Measurements from ENCODE around the gene SYPL1.

The SYPL1 gene

GRCh38 chr7:106121189-106121810, 9.2 kb upstream of the SYPL1 start:
- DNase-seq (ENCODE audit: low spot score): no peak

DNA sequence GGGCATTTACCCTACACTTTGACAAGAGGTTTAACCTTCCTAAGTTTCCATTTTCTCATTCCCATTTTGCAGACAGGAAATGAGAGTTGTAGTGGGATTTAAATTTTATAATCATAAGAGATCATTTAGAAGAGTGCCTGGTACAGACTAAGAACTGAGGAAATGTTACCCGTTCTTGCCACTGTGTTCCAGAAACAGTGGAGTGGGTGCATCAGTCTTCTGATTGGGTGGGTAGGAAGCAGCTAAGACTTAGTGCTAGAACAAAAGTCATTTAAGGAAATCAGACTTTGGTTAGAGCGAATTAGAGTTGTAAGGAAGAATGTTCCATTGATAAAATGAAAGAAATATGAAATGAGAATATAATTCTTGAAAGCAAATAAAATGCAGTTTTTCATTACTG, 8.4 kb upstream of the SYPL1 start:
- no peak for DNase-seq (ENCODE audit: low spot score)

GRCh38 chr7:106119719-106120118, 7.6 kb upstream of the SYPL1 start:
- no peak for DNase-seq (ENCODE audit: low spot score)

DNA sequence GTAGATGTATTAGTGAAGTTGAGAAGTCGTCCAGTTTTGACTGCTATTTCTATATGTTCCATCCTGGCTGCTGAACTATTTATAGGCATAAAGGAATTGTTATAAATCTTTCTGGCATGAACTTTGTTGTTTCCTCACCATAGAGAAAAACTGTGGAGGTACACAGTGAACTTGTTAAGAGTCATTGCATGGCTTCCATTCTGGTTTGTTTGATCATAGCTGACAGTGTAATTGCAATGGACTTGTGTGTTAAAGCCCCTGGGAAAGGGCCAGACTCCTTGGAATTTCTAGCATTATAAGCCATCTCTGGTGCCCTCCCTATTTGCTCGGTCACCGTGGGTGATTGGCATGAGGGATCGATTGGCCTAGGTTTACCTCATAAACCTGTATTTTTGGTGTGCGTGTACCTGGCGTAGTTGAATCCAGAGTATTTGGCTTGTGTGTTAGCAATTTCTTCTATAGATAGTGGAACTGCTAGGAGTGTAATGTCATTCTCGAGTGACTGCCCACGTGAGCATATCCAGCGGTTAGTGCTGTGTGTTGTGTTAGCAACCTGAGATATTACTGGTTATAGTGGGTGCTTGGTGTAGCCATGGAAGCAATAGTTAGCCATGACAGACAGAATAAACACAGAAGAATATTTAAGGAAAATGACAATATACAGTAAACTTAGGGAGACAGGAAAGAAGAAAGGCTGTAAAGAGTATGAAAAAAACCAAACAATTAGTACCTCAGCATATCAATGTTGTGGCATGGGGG, 5.9 kb upstream of the SYPL1 start:
- no peak for DNase-seq (ENCODE audit: low spot score)

DNA sequence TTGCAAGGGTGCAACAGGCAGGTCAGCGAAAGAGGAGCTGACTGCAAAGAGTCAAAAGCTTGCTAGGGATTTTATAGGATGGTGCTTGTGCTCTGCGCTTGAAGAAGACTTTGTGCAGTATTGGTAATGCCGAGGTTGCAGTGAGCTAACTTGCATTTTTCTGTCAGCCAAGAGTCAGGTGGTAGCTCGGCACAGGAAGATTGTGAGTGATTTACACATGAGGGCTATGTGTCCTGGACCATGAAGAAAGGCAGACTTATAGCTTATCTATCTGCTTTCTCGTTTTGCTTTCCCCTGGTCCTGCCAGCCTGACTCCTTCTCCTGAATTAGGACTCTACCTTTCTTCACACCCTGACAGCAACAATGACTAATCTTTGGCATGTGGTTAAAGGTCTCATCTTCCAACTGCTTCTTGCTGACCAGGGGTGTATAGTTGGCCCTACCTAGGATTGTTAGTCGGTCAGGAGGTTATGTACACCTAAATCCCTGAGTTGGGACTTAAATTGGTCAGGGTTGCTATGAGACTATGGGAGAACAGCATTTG, 4.1 kb upstream of the SYPL1 start:
- DNase-seq (ENCODE audit: low spot score): no peak

DNA sequence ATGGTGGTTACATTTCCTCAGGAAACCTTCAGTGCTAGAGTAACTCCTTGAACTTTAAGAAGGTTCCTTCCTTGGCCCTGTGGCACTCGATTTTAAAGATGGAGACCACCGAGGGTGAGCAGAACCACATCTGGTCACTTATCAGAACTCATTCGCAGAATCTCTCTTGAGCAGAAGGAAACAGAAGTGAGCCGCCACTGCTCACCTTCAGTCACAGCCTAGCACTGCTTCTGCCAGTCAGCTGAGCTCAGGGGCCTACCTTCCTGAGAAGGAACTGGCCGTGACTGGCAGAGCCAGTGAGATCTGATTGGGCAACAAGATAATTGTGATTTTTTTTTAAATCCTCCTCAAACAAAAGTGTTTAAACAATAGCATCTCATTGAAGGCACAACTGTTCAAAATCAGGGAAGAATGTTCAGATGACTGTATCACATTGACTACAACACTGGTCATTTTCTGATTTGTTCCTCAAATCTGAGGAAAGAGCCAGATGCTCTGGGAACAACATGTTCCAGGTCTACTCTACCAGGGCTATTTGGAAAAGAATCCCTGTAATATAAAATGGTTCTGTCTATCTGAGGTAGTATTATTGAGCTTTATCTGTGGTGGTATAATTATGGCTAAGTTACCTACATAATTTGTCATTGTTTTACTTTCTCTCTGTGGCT, 2.7 kb upstream of the SYPL1 start:
- no peak for DNase-seq (ENCODE audit: low spot score)

DNA sequence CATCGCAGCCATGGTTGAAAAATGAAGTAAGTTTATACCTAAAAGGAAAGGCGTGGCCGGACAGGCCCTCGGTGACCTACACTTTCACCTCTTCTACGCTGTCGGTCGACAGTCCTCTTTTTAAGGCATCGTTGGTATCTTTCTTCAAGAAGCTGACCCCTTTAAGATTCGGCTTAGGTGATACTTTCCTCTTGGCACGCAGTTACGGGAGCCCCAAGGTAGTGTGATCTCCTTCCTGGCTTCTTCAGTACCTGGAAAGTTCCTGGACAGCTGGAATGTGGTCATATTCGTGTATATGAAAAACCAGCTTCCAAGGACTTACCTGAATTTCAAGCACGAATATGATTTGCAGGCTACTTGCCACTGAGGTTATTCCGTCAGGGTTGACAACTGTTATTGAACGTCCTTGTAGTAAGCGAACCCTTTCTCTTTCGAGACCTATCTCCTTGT, 885 bp upstream of the SYPL1 start:
- no peak for DNase-seq (ENCODE audit: low spot score)

- peak; percentile 90 for DNase-seq (ENCODE audit: low spot score)
Measured at GRCh38 chr7:106111655-106112117, 426 bp downstream of the SYPL1 start.

DNA sequence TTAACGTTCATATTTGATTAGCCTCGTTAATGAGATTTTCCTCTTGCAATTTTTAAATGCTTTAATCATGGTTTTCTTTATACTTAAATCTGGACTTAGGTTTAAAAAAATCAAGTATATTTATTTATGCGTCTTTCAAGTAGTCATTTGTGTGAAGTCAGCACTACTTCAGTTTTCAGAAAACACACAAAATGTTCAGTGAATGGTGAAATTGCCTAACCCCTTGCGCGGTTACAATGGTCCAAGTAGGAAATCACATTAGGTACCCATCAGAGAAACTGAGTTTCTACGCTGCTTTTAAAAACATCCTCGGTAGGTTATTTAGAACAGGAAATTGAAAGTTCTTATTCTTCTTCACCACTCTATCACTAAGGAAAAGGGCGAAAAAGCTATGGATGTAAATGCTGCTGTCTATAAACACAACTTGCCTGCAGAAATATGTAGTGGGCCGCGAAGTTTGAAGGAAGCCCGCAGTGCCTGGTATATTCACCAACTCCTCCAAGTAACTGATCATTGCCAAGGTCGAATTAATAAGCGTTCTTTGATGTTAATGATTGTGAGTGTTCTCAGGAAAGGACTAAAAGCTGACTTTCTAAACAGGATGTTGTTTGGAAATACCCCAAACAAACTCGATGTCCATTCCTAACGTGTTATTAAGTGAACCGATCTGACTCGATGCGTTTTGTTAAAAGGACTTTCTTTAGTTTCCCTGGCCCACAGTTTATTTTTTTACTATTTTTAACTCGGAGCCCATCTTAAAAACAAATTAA, 1.0 kb downstream of the SYPL1 start:
- DNase-seq (ENCODE audit: low spot score): peak; percentile 6

DNA sequence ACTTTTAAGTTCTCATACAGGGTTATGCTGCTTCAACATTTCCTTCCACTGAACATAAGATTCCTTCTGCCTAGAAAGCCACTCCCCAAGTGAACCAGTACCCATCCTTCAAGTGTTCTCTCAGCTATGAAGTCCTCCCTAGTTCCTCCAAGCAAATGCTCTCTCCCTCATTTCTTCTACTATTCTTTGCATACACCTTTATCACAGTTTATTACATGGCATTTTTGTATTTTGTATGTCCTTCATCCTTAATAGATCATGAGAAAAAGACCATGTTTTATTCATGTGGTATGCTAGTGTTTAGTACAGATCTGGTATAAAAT, 1.9 kb downstream of the SYPL1 start:
- DNase-seq (ENCODE audit: low spot score): no peak

DNA sequence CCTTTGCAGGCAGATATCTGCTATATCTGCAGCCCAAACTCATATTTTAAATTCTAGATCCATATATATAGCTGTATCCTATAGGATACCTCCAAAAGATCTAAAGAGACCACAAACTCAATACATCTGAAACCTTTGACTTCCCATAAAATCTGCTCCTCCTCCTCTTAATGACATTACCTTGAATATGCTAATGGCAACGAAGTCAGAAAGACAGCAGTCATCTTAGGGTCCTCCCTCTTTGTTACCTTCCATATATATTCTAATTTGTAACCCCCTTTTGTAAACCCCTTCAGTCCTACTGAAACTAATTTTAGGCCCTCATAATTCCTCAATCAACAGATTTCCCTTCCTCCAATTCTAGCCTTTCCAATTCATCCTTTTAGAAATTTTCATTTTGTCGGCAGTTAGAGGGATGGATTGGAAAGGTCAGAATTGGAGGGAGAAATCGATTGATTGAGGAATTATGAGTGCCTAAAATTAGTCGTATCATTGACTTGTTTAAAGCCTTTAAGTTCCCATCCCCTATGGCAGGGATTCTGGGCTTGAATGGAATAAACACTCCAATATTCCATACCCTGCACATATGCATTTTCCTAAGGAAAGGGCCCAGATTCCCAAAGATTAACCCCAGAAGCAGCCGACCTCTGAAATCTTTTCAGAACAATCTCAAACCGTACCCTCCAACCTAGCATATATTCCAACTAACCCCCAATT, 2.4 kb downstream of the SYPL1 start:
- DNase-seq (ENCODE audit: low spot score): no peak

DNA sequence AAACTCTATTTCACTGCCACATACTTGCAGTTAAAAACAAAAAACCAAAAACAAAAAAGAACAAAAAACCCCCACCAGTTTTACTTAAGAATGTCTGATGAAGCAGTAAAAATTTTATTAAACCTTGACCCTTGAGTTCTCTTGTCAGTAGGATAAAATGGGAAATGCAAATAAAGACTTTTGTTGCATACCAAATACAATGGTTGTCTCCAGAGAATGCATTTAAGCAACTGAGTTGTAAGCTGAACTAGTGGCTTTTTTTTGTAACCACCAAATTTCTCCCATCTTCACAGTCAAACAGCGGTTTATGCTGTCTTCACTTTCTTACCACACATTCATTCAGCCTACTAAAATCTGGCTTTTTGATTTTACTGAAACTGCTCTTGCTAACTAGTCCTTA, 3.1 kb downstream of the SYPL1 start:
- DNase-seq (ENCODE audit: low spot score): no peak

- no peak for DNase-seq (ENCODE audit: low spot score)
Measured at GRCh38 chr7:106104721-106105260, 7.3 kb downstream of the SYPL1 start.

DNA sequence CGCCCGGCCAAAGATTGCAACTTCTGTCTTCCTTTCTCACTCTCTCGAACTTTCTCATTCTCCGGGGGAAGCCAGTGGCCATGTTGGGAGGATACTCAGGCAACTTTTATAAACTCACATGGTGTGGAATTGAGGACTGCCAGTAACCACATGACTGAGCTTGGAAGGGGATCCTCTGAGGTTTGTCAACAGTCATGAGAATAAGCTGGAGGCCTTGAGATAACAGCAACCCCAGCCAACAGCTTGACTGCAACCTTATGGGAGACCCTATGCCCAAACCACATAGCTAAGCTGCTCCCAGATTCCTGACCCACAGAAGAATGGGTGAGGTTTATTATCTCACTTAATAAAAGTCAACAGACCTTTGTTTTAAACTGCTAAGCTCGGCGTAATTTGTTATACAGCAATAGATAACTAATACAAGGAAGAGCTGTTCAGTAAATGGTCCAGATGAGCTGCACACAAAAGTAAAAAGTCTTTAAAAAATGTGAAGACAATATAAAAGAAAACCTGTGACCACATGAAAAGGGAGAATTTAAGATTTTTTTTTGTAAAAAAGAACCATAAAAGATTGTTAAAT, 9.6 kb downstream of the SYPL1 start:
- no peak for DNase-seq (ENCODE audit: low spot score)

DNA sequence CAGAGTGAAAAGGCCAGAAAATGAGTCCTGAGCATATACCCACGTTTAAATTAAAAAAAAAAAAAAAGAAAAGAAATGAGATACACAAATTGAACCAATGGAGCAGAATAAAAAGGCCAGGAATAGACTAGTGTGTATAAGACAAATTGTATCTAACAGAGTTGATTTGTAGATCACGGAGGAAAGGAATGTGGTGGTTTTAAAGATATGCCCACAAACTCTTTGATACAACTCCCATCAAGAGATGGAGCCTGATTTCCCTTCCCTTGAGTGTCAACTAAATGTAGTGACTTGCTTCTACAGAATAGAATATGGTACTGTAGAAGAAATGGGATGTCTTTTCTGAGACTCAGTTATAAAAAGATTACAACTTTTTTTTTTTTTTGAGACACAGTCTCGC, 10.4 kb downstream of the SYPL1 start:
- no peak for DNase-seq (ENCODE audit: low spot score)

DNA sequence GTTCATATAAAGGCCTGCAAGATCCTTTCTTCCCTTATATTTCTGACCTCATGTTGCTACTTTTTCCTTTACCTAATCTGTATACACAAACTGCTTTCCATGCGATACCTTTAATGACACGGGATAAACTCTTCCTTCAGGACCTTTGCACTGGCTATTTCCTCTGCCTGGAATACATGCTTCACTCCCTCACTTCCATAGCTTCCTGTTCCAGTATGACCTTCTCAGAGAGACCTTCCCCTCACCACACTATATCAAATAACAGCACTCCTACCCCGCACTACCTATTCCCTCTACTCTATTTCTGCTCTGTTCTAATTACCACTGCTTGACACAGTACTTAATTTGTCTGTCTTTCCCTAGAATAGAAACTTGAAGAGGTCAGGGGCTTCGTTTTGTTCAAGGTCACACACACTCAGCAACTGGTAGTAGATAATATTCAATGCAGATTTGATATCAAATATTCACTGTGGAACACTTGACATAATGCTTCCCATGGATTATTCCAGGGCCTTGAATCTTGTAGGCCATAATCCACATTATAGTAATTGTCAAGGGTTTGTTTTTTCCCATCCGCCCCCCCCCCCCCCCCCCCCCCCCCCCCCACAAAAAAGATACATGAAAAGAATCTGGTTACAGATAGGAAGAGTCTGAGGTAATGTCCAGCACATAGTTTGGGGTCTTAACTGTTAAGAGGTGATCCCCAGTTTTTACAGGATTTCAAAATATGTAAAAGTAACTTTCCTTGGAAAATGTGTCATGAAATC, 11.1 kb downstream of the SYPL1 start:
- DNase-seq (ENCODE audit: low spot score): no peak

DNA sequence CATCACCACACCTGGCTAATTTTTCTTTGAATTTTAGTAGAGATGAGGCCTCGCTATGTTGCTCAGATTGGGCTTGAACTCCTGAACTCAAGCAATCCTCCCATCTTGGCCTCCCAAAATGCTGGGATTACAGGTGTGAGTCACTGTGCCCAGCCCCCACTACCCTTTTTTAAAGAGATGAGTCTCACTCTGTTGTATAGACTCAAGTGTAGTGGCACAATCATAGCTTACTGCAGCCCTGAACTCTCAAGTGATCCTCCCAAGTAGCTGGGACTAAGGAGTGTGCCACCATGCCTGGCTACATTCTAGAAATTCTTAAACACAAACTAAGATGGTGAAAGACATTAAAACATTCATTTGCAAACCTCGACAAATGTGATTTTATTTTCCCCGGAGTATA, 12.6 kb downstream of the SYPL1 start:
- DNase-seq (ENCODE audit: low spot score): no peak

- no peak for DNase-seq (ENCODE audit: low spot score)
Measured at GRCh38 chr7:106098889-106099288, 13.2 kb downstream of the SYPL1 start.

DNA sequence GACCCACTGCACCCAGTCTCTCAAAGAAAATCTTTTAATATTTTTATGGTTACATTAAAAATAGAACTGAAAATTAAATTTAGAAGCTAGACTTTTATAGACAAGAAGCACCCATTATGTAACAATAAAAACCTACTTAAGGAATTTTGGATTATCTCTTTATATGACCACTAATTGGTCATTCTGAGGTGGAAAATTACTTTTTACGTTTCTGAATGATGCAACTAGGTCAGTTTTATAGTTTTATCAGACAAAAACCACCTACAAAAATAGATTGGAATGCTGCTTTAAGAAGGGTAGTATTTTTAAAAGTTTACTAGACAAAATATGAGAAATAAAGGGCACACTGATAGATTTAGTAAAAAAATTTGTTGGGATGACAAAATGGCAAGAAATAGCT, 16.5 kb downstream of the SYPL1 start:
- no peak for DNase-seq (ENCODE audit: low spot score)

DNA sequence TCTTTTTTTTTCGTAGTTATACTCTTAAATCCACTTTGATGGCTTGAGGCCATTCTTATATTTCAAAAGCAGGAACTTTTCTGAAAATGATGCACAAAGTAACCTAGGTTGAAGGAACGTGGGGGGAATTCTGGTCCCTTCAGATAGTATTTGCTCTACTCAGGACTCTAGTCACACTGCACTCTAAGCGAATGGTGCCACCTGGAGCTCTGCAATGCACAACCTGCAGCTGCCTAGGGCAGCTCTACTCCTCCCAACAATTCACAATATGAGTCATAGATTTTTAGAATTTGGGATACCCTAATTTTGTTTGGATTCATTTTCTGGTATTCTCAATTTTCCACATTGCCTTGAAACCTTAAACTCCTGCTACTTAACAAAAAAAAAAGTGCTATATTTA, 17.3 kb downstream of the SYPL1 start:
- DNase-seq (ENCODE audit: low spot score): no peak

Data from GM03348 (cell line).